ENCODE measurements around the gene TBC1D4.

The TBC1D4 gene

DNA sequence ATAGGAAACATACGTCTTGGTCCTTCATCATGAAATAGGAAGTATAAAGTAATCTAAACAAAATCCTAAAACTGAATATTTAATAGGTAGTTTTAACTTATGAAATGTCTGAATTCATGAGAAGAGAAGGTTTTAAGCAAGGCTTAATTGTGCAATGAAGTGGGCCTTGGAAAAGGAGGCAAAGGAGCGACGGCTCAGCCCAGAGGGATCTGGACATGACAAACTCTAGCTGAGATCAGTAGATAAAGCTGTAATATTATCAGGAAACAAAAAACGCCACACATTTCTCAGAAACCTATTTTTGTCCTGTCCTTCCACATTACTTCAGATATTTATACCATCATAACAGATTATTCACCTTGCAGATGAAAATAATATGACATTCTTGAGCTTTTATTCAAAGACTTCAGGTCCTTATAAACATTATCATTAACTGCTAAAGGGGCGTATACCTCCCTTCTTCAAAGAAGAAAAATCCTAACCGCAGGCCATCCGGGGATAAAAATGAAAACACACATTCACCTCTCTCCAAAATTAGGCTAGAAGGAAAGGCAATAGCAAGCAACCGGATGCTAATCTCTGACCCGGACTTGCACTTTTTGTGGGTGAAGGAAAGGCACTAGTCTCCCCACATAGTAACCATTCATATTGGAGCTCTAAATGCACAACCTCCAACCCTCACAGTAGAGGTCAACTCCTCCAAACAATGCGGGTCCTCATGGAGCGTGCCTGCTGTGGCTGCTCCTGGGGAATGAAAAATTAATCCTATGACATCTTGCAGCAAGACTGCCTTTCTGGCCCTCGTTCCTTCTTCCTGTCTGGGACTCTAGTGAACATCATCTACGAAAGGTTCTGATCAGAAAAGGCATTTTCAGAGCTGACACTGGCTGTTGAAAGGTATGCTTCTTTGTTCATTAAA, 108.8 kb downstream of the TBC1D4 start:
- no peak for TF ChIP-seq EZH2phosphoT487 (IDR thresholded peaks at IDR 0.05; ENCODE audit: low read length)
- no peak for TF ChIP-seq EZH2 (optimal IDR thresholded peaks at IDR 0.05; ENCODE audit: low read depth, low read length)
- TF ChIP-seq CTCF (IDR thresholded peaks at IDR 0.05; ENCODE audit: low read length) = no peak
- H3F3A ChIP-seq (ENCODE audit: insufficient read depth, low read length) = no peaks in the 10 kb centered on the region
- H3K4me1 ChIP-seq (ENCODE audit: low read length) = no peaks in the 10 kb centered on the region
- H3K4me3 ChIP-seq (ENCODE audit: low read length) = no peak overlapping the region
- H3K9ac ChIP-seq (ENCODE audit: low read length) = no peak overlapping the region
- H3K9me3 ChIP-seq (replicated peaks; ENCODE audit: insufficient read depth, low read length) = no peaks in the 10 kb centered on the region
- H3K4me2 ChIP-seq (ENCODE audit: low read depth, low read length) = no peak overlapping the region
- H4K20me1 ChIP-seq (ENCODE audit: insufficient read depth, low read length) = no peaks in the 10 kb centered on the region
- no peak overlapping the region for H2AFZ ChIP-seq (ENCODE audit: low read length)
- H3K79me2 ChIP-seq (ENCODE audit: low read length) = no peaks in the 10 kb centered on the region
- H3K36me3 ChIP-seq (replicated peaks; ENCODE audit: insufficient read depth, low read length) = no peaks in the 10 kb centered on the region
- H3K27ac ChIP-seq (ENCODE audit: low read length) = no peak overlapping the region
- H3K9me2 ChIP-seq (replicated peaks; ENCODE audit: insufficient read depth, low read length) = no peaks in the 10 kb centered on the region
- no peak for DNase-seq
- no peaks in the 10 kb centered on the region for H3K27me3 ChIP-seq (replicated peaks; ENCODE audit: insufficient read depth, low read length)

DNA sequence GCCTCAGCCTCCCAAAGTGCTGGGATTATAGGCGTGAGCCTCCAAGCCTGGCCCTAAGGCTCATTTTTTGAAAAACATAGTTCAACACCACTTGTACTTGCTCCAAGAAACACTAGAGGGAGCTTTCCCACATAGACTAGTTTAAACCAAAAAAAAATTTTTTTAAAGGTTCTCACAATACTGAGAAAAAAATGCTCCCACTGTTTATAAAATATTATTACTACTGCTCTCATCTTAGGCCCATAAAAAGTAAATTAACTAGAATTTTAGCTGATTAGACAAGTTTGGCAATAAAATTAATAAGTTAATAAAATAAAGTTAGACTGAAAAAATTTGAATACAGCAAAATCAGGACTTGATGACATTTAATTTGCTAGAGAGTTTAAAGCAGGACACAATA, 109.5 kb downstream of the TBC1D4 start:
- Histone ChIP-seq H3K9me2 (replicated peaks; ENCODE audit: insufficient read depth, low read length) (no peaks in the 10 kb centered on the region), H3K27me3 (replicated peaks; ENCODE audit: insufficient read depth, low read length) (no peaks in the 10 kb centered on the region), H3K9ac (ENCODE audit: low read length) (no peak overlapping the region), H3K36me3 (replicated peaks; ENCODE audit: insufficient read depth, low read length) (no peaks in the 10 kb centered on the region), H4K20me1 (ENCODE audit: insufficient read depth, low read length) (no peaks in the 10 kb centered on the region), H3K27ac (ENCODE audit: low read length) (no peak overlapping the region), H2AFZ (ENCODE audit: low read length) (no peak overlapping the region), H3K9me3 (replicated peaks; ENCODE audit: insufficient read depth, low read length) (no peaks in the 10 kb centered on the region), H3K4me2 (ENCODE audit: low read depth, low read length) (no peak overlapping the region), H3K4me1 (ENCODE audit: low read length) (no peaks in the 10 kb centered on the region), H3K4me3 (ENCODE audit: low read length) (no peak overlapping the region), H3K79me2 (ENCODE audit: low read length) (no peaks in the 10 kb centered on the region), H3F3A (ENCODE audit: insufficient read depth, low read length) (no peaks in the 10 kb centered on the region)
- TF ChIP-seq CTCF (IDR thresholded peaks at IDR 0.05; ENCODE audit: low read length) (peak; percentile 46), EZH2phosphoT487 (IDR thresholded peaks at IDR 0.05; ENCODE audit: low read length) (no peak)
- peak; percentile 69 for DNase-seq

DNA sequence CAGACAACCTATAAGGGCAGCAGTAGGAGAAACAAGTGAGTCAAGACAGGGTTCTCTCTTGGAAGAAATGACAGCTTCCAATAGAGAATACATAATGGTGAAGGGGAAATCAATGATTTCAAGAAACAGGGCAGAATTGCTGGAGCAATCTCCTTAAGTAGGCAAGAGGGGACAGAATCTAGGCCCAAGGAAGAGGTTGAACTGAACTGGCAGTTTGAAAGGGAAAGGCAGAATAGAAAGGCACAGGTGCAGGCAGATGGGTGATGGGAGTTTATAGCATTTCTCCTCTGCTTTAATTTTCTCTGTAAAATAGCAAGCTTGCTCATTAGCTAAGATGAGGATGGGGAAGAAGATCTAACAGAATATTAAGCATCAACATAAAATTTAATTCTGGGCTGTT, 110.8 kb downstream of the TBC1D4 start:
- Histone ChIP-seq H3K27me3 (replicated peaks; ENCODE audit: insufficient read depth, low read length) (no peaks in the 10 kb centered on the region), H3K9me2 (replicated peaks; ENCODE audit: insufficient read depth, low read length) (no peaks in the 10 kb centered on the region), H3K4me2 (ENCODE audit: low read depth, low read length) (no peak overlapping the region), H4K20me1 (ENCODE audit: insufficient read depth, low read length) (no peaks in the 10 kb centered on the region), H3K36me3 (replicated peaks; ENCODE audit: insufficient read depth, low read length) (no peaks in the 10 kb centered on the region), H3K79me2 (ENCODE audit: low read length) (no peaks in the 10 kb centered on the region), H3K4me1 (ENCODE audit: low read length) (no peaks in the 10 kb centered on the region), H3F3A (ENCODE audit: insufficient read depth, low read length) (no peaks in the 10 kb centered on the region), H2AFZ (ENCODE audit: low read length) (no peak overlapping the region), H3K4me3 (ENCODE audit: low read length) (no peak overlapping the region), H3K9ac (ENCODE audit: low read length) (no peak overlapping the region), H3K27ac (ENCODE audit: low read length) (no peak overlapping the region), H3K9me3 (replicated peaks; ENCODE audit: insufficient read depth, low read length) (no peaks in the 10 kb centered on the region)
- no peak for DNase-seq
- no peak for TF ChIP-seq EZH2phosphoT487 (IDR thresholded peaks at IDR 0.05; ENCODE audit: low read length)

GRCh38 chr13:75370774-75371173, 111.2 kb downstream of the TBC1D4 start:
- Histone ChIP-seq H3K9me2 (replicated peaks; ENCODE audit: insufficient read depth, low read length) (no peaks in the 10 kb centered on the region), H3K79me2 (ENCODE audit: low read length) (no peaks in the 10 kb centered on the region), H3K4me2 (ENCODE audit: low read depth, low read length) (no peak overlapping the region), H3K4me1 (ENCODE audit: low read length) (no peaks in the 10 kb centered on the region), H3K9me3 (replicated peaks; ENCODE audit: insufficient read depth, low read length) (no peaks in the 10 kb centered on the region), H4K20me1 (ENCODE audit: insufficient read depth, low read length) (no peaks in the 10 kb centered on the region), H3K27ac (ENCODE audit: low read length) (no peak overlapping the region), H3K4me3 (ENCODE audit: low read length) (no peak overlapping the region), H3F3A (ENCODE audit: insufficient read depth, low read length) (no peaks in the 10 kb centered on the region), H3K27me3 (replicated peaks; ENCODE audit: insufficient read depth, low read length) (no peaks in the 10 kb centered on the region), H3K9ac (ENCODE audit: low read length) (no peak overlapping the region), H3K36me3 (replicated peaks; ENCODE audit: insufficient read depth, low read length) (no peaks in the 10 kb centered on the region), H2AFZ (ENCODE audit: low read length) (no peak overlapping the region)
- TF ChIP-seq CTCF (IDR thresholded peaks at IDR 0.05; ENCODE audit: low read length) = no peak
- no peak for TF ChIP-seq EZH2 (optimal IDR thresholded peaks at IDR 0.05; ENCODE audit: low read depth, low read length)
- TF ChIP-seq EZH2phosphoT487 (IDR thresholded peaks at IDR 0.05; ENCODE audit: low read length) = no peak
- no peak for DNase-seq
